Activated CD8-positive, alpha-beta T cell treated with anti-CD3 and anti-CD28 coated beads for 36 hours (primary cell): Measurements from ENCODE around the gene UBXN2A. TPM values are rescaled to one million over a fixed set of nuclear protein-coding genes. Genes with fewer than 3 reads are reported as not detected.
"Not testable (repeated sequence)": the region's sequence is repeated elsewhere in the genome, so short reads cannot be mapped to it uniquely, and the experiment has no call there.

ENCODE experiments used
- ATAC-seq: fragments of 200-7000 bp; cut with Tn5 transposase; one replicate; pipeline ENCODE4 v1.10.0; 2021; ENCODE audit warnings: mild to moderate bottlenecking, moderate library complexity
- CTCF ChIA-PET: fragments of 350-600 bp; sonication (Branson Sonifier 250); formaldehyde crosslinking; loops from one replicate; lab custom pipeline; 2021; ENCODE audit warnings: antibody characterized with exemption; lab: Charles Lee
- POLR2A ChIA-PET: fragments of 350-600 bp; sonication (Branson Sonifier 250); formaldehyde crosslinking; loops from one replicate; lab custom pipeline; 2021; ENCODE audit warnings: antibody characterized with exemption; lab: Charles Lee
- DNase-seq: peaks from one replicate; pipeline ENCODE4 v3.0.0-alpha.2; 2020
- H3K27ac Mint-ChIP-seq: one replicate; pipeline ENCODE4 v1.8.0; 2021; ENCODE audit warnings: mild to moderate bottlenecking, mixed read lengths
- H3K27me3 Mint-ChIP-seq: one replicate; pipeline ENCODE4 v1.8.0; 2021; ENCODE audit warnings: mixed read lengths
- H3K36me3 Mint-ChIP-seq: one replicate; pipeline ENCODE4 v1.8.0; 2021; ENCODE audit warnings: low read depth, mixed read lengths
- H3K4me1 Mint-ChIP-seq: one replicate; pipeline ENCODE4 v1.8.0; 2021; ENCODE audit warnings: low read depth, mixed read lengths
- H3K4me3 Mint-ChIP-seq: one replicate; pipeline ENCODE4 v1.8.0; 2021; ENCODE audit warnings: mild to moderate bottlenecking, moderate library complexity, mixed read lengths
- H3K9me3 Mint-ChIP-seq: one replicate; pipeline ENCODE4 v1.8.0; 2021; ENCODE audit warnings: mixed read lengths
- CTCF ChIP-seq: fragments of 200-600 bp; IDR thresholded peaks from one replicate; pipeline ENCODE4 v1.8.0; 2022; ENCODE audit warnings: antibody characterized with exemption, mild to moderate bottlenecking
- intact Hi-C: fragments of 100-400 bp; cut with micrococcal nuclease; formaldehyde crosslinking; loops from one replicate; pipeline ENCODE4 v1.10.0; 2022
- total RNA-seq, 2 experiments: library from RNA; stranded (reverse); gene quantifications; one replicate each; pipeline ENCODE4 v1.2.3, GENCODE V29; 2021

Gene UBXN2A
- total RNA-seq, 2 experiments from 2014 or later, result 11.1 to 11.2 TPM

GRCh38 chr2:23944976-23945375 is 4.7 kb downstream of the UBXN2A start:
- DNase-seq (no peak), ATAC-seq (no peak)
- no peak overlapping the region for H3K4me3 Mint-ChIP-seq
- no peaks in the 10 kb centered on the region for H3K27me3 Mint-ChIP-seq
- H3K4me1 Mint-ChIP-seq, result peaks cover 18% of the 10 kb centered on the region
- intact Hi-C loops, result no loop called here
- peaks cover 8% of the 10 kb centered on the region for H3K36me3 Mint-ChIP-seq
- POLR2A ChIA-PET, result interaction anchor here (1.0 to 2.7 kb wide), 2 partner anchors 18 to 103 kb away, joined by 3 to 14 read pairs; partner anchors contain the start of gene ATAD2B
- H3K9me3 Mint-ChIP-seq, result no peaks in the 10 kb centered on the region
- no peak for TF ChIP-seq CTCF
- H3K27ac Mint-ChIP-seq, result no peak overlapping the region
- CTCF ChIA-PET, result interaction anchor here (1.8 kb wide), 1 partner anchor 18 kb away, joined by 9 read pairs; the partner anchor contains the start of gene ATAD2B

GRCh38 chr2:23947350-23947749 is 7.1 kb downstream of the UBXN2A start:
- no peaks in the 10 kb centered on the region for H3K27me3 Mint-ChIP-seq
- no peak for DNase-seq
- no peak overlapping the region for H3K4me3 Mint-ChIP-seq
- CTCF ChIA-PET, result interaction anchor here (1.4 to 2.7 kb wide), 2 partner anchors 21 to 127 kb away, joined by 3 to 12 read pairs; partner anchors contain the start of gene ATAD2B
- no peak overlapping the region for H3K27ac Mint-ChIP-seq
- no peak for TF ChIP-seq CTCF
- no peak for ATAC-seq
- H3K9me3 Mint-ChIP-seq, result no peaks in the 10 kb centered on the region
- POLR2A ChIA-PET, result no interaction called here
- peaks cover 6% of the 10 kb centered on the region for H3K36me3 Mint-ChIP-seq
- intact Hi-C loops, result no loop called here
- peaks cover 14% of the 10 kb centered on the region for H3K4me1 Mint-ChIP-seq

- H3K27ac Mint-ChIP-seq, H3K9me3 Mint-ChIP-seq, H3K27me3 Mint-ChIP-seq, ATAC-seq, H3K4me1 Mint-ChIP-seq, intact Hi-C loops, DNase-seq, H3K4me3 Mint-ChIP-seq, H3K36me3 Mint-ChIP-seq: not testable (repeated sequence)
- POLR2A ChIA-PET, result interaction anchor here (1.7 kb wide), 1 partner anchor 26 kb away, joined by 3 read pairs; no protein-coding TSS in a partner anchor
- CTCF ChIA-PET, result interaction anchor here (1.0 to 1.6 kb wide), 2 partner anchors 12 to 25 kb away, joined by 3 to 4 read pairs; partner anchors contain the start of gene ATAD2B
These were observed 12.3 kb downstream of the UBXN2A start for GRCh38 chr2:23952558-23952957.

- ChIA-PET CTCF (interaction anchor here (1.6 kb wide), 1 partner anchor 27 kb away, joined by 4 read pairs; the partner anchor contains the start of gene ATAD2B), POLR2A (interaction anchor here (0.8 kb wide), 1 partner anchor 26 kb away, joined by 5 read pairs; no protein-coding TSS in a partner anchor)
- intact Hi-C loops, result no loop called here
- Mint-ChIP-seq H3K9me3 (no peaks in the 10 kb centered on the region), H3K36me3 (no peaks in the 10 kb centered on the region), H3K27me3 (no peaks in the 10 kb centered on the region), H3K27ac (no peak overlapping the region), H3K4me3 (no peak overlapping the region), H3K4me1 (peaks cover 5% of the 10 kb centered on the region)
- no peak for ATAC-seq
- no peak for DNase-seq
- TF ChIP-seq CTCF, result no peak
These were observed 13.4 kb downstream of the UBXN2A start for GRCh38 chr2:23953625-23954024.

- Mint-ChIP-seq H3K27me3 (no peaks in the 10 kb centered on the region), H3K4me1 (peaks cover 5% of the 10 kb centered on the region), H3K9me3 (no peaks in the 10 kb centered on the region), H3K27ac (no peak overlapping the region), H3K4me3 (no peak overlapping the region), H3K36me3 (no peaks in the 10 kb centered on the region)
- CTCF ChIA-PET, result no interaction called here
- intact Hi-C loops, result no loop called here
- DNase-seq, result no peak
- no peak for TF ChIP-seq CTCF
- POLR2A ChIA-PET, result no interaction called here
- no peak for ATAC-seq
These were observed 14.2 kb downstream of the UBXN2A start for GRCh38 chr2:23954325-23955014.
